Psoas muscle (tissue), 8 donors: ENCODE measurements around the gene CADM3. TPM values are rescaled to one million over a fixed set of nuclear protein-coding genes. Genes with fewer than 3 reads are reported as not detected.

Experiments
- ATAC-seq, 4 donors: fragments of 200-7000 bp; cut with Tn5 transposase; one replicate each; pipeline ENCODE4 v1.9.1; 2020; ENCODE audit warnings: moderate library complexity in 3 of 4, mild to moderate bottlenecking in 2 of 4
- DNase-seq, 2 donors: peaks; one replicate each; pipeline ENCODE4 v3.0.0-alpha.2; 2020
- H3K27ac ChIP-seq: fragments of 200-600 bp; one replicate; pipeline ENCODE4 v1.8.0; 2022
- H3K27me3 ChIP-seq, 3 donors: fragments of 200-600 bp in 1 of 3; one replicate each; pipeline versions ENCODE4 v1.6.1 to v1.8.0; 2013 to 2022; ENCODE audit warnings: low read length in 2 of 3, mild to moderate bottlenecking in 2 of 3, moderate library complexity in 1 of 3; ENCODE audit not compliant: insufficient read depth in 3 of 3
- H3K36me3 ChIP-seq, 2 donors: fragments of 200-600 bp in 1 of 2; one replicate each; pipeline versions ENCODE4 v1.6.1 to v1.8.0; 2013 to 2022; ENCODE audit warnings: low read depth in 1 of 2, mild to moderate bottlenecking in 1 of 2, moderate library complexity in 1 of 2; ENCODE audit not compliant: insufficient read depth in 1 of 2
- H3K4me1 ChIP-seq: fragments of 200-600 bp; one replicate; pipeline ENCODE4 v1.8.0; 2022
- H3K4me3 ChIP-seq: fragments of 200-600 bp; one replicate; pipeline ENCODE4 v1.8.0; 2022; ENCODE audit warnings: mild to moderate bottlenecking
- H3K9me3 ChIP-seq: fragments of 200-600 bp; one replicate; pipeline ENCODE4 v1.8.0; 2022
- CTCF ChIP-seq: fragments of 200-600 bp; IDR thresholded peaks from one replicate; pipeline ENCODE4 v1.8.0; 2022; ENCODE audit warnings: antibody characterized with exemption
- WGBS, 3 donors: extraction: QIAGEN DNeasy Blood & Tissue Kit; methylation state at CpG; one replicate each; pipeline versions ENCODE4 v1.1.6 to v1.1.7; 2013; 5-methylcytosine and 5-hydroxymethylcytosine counted together
- intact Hi-C, 2 donors: fragments of 100-400 bp; cut with DNase I; formaldehyde crosslinking; loops; one replicate each; pipeline versions ENCODE4 v1.11.0 to v1.14.2; 2022
- polyA plus RNA-seq, 3 donors: library from polyadenylated mRNA; stranded (reverse); fragments of 200-250 nt; gene quantifications; one replicate each; pipeline ENCODE4 v1.2.3, GENCODE V29; 2013
- total RNA-seq, 4 donors: library from RNA; stranded (reverse); fragmentation: NEBNext Ultra II Directional in 2 of 4; extraction: Animal tissue kit (Norgen Biotek cat#: 25700) in 2 of 4; gene quantifications; one replicate each; pipeline versions ENCODE4 v1.2.1 to v1.2.4, GENCODE V29; 2021 to 2023
- donor health status: healthy with polysubstance abuse.
- donor health status: DM: no; HTN: no; CAD: no; lungs with moderate emphysema.
- donor health status: Bipolar disorder and iron deficiency.
- donor health status: healthy.
- donor health status: DM: yes; HTN: yes; CAD: no.
- donor health status: DM: no; HTN: no; CAD: no.
- donor health status: DM: no; HTN: no; CAD: no.
- donor health status: DM: yes; HTN: yes; CAD: no.

Gene CADM3
- total and polyA plus RNA-seq, 7 donors = 0.32 to 2.2 (median 0.89) TPM

- no peak for DNase-seq
- Histone ChIP-seq H3K4me1 (no peaks in the 10 kb centered on the region), H3K27ac (no peak overlapping the region), H3K27me3 (peaks cover 0 to 24% (median 5%) of the 10 kb centered on the region in 3 donors), H3K9me3 (no peaks in the 10 kb centered on the region), H3K36me3 (no peaks in the 10 kb centered on the region), H3K4me3 (no peak overlapping the region)
- 11 to 21% (median 13%) methylated on average over 3 of the region's 3 CpGs for WGBS, 3 donors
- no peak for TF ChIP-seq CTCF
- intact Hi-C loops = no loop called here
- peak in 2 of 4 donors; percentile 35 to 48 for ATAC-seq
Observed at GRCh38 chr1:159177272-159177907, 6.0 kb downstream of the CADM3 start.

- Histone ChIP-seq H3K4me3 (no peak overlapping the region), H3K4me1 (no peaks in the 10 kb centered on the region), H3K27ac (no peak overlapping the region), H3K27me3 (peaks cover 0 to 12% (median 0%) of the 10 kb centered on the region in 3 donors), H3K36me3 (no peaks in the 10 kb centered on the region), H3K9me3 (no peaks in the 10 kb centered on the region)
- ATAC-seq = no peak
- TF ChIP-seq CTCF = no peak
- DNase-seq = no peak
- intact Hi-C loops = no loop called here
Observed at GRCh38 chr1:159179906-159180305, 8.5 kb downstream of the CADM3 start.

GRCh38 chr1:159180516-159180915 is 9.1 kb downstream of the CADM3 start:
- TF ChIP-seq CTCF = no peak
- Histone ChIP-seq H3K4me3 (no peak overlapping the region), H3K4me1 (no peaks in the 10 kb centered on the region), H3K9me3 (no peaks in the 10 kb centered on the region), H3K36me3 (no peaks in the 10 kb centered on the region), H3K27ac (no peak overlapping the region), H3K27me3 (peaks cover 0 to 11% (median 0%) of the 10 kb centered on the region in 3 donors)
- 96 to 97% (median 96%) methylated on average over 2 of the region's 2 CpGs for WGBS, 3 donors
- ATAC-seq = no peak
- intact Hi-C loops = no loop called here
- DNase-seq = no peak

GRCh38 chr1:159181328-159182024 is 10.1 kb downstream of the CADM3 start:
- Histone ChIP-seq H3K27me3 (peaks cover 0 to 20% (median 0%) of the 10 kb centered on the region in 3 donors), H3K4me3 (no peak overlapping the region), H3K27ac (no peak overlapping the region), H3K36me3 (no peaks in the 10 kb centered on the region), H3K9me3 (no peaks in the 10 kb centered on the region), H3K4me1 (no peaks in the 10 kb centered on the region)
- 28 to 38% (median 30%) methylated on average over 4 of the region's 4 CpGs for whole genome bisulfite sequencing, 3 donors
- no peak for DNase-seq
- TF ChIP-seq CTCF = no peak
- ATAC-seq = no peak
- intact Hi-C loops = no loop called here
